Measurements from ENCODE around the gene FCHO2.

DNA sequence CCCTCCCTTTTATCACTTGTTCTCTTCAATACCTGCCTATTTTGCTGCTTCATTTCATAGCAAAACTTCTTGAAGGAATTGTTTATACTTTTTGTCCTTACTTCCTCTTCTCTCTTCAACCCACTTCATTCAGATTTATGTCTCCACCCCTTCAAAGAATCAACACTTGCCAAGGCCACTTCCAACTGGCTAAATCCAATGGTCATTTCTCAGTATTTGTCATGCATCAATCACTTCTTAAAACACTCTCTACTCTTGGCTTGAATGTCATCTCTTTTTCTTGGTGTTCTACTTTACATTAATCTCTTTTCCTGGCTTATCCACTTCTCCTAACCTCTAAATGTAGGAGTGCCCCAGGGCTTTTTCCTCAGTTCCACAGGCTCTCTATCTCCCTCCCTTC, 8.3 kb upstream of the FCHO2 start:
- no peak for TF ChIP-seq POLR2AphosphoS5 (IDR thresholded peaks at IDR 0.05; ENCODE audit: low read depth, low read length)
- no peak for TF ChIP-seq TAF1 (IDR thresholded peaks at IDR 0.05; ENCODE audit: borderline replicate concordance, insufficient read depth, low read length)
- TF ChIP-seq, protein P1, sequence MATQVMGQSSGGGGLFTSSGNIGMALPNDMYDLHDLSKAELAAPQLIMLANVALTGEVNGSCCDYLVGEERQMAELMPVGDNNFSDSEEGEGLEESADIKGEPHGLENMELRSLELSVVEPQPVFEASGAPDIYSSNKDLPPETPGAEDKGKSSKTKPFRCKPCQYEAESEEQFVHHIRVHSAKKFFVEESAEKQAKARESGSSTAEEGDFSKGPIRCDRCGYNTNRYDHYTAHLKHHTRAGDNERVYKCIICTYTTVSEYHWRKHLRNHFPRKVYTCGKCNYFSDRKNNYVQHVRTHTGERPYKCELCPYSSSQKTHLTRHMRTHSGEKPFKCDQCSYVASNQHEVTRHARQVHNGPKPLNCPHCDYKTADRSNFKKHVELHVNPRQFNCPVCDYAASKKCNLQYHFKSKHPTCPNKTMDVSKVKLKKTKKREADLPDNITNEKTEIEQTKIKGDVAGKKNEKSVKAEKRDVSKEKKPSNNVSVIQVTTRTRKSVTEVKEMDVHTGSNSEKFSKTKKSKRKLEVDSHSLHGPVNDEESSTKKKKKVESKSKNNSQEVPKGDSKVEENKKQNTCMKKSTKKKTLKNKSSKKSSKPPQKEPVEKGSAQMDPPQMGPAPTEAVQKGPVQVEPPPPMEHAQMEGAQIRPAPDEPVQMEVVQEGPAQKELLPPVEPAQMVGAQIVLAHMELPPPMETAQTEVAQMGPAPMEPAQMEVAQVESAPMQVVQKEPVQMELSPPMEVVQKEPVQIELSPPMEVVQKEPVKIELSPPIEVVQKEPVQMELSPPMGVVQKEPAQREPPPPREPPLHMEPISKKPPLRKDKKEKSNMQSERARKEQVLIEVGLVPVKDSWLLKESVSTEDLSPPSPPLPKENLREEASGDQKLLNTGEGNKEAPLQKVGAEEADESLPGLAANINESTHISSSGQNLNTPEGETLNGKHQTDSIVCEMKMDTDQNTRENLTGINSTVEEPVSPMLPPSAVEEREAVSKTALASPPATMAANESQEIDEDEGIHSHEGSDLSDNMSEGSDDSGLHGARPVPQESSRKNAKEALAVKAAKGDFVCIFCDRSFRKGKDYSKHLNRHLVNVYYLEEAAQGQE (IDR thresholded peaks at IDR 0.05; ENCODE audit: insufficient read depth in 1 of 2, low read depth in 2 of 2, low read length in 2 of 2), result no peak
- no peak for TF ChIP-seq SIN3A (IDR thresholded peaks at IDR 0.05; ENCODE audit: borderline replicate concordance, insufficient read depth, low read length)
- TF ChIP-seq FOXP2 (optimal IDR thresholded peaks at IDR 0.05; ENCODE audit: borderline replicate concordance, extremely low read depth, extremely low read length, insufficient read depth), result no peak
